Heart left ventricle (tissue), 16 donors: ENCODE measurements around the gene GSK3B. TPM values are rescaled to one million over a fixed set of nuclear protein-coding genes. Genes with fewer than 3 reads are reported as not detected.
A peak's percentile ranks its signal among the peaks of the same experiment; 100 is the strongest.

Source experiments
- ATAC-seq, 4 donors: fragments of 200-7000 bp; cut with Tn5 transposase; one replicate each; pipeline ENCODE4 v1.9.1; 2020 to 2022; ENCODE audit warnings: moderate library complexity in 4 of 4, mild to moderate bottlenecking in 3 of 4, moderate number of reproducible peaks in 1 of 4
- DNase-seq, 5 donors: peaks; one replicate each; pipeline ENCODE4 v3.0.0-alpha.2; 2020
- H3K27ac ChIP-seq, 12 donors: fragments of 200-600 bp; sonication (generic) in 4 of 12; one replicate each; pipeline versions ENCODE4 v1.5.0 to v1.8.0; 2016 to 2022; ENCODE audit warnings: mild to moderate bottlenecking in 2 of 12
- H3K27me3 ChIP-seq, 9 donors: fragments of 200-600 bp; sonication (generic) in 2 of 9; one replicate each; pipeline versions ENCODE4 v1.5.1 to v1.8.0; 2016 to 2022; ENCODE audit warnings: mild to moderate bottlenecking in 3 of 9
- H3K36me3 ChIP-seq, 9 donors: fragments of 200-600 bp; sonication (generic) in 2 of 9; one replicate each; pipeline versions ENCODE4 v1.5.0 to v1.8.0; 2018 to 2022; ENCODE audit warnings: mild to moderate bottlenecking in 2 of 9
- H3K4me1 ChIP-seq, 12 donors: fragments of 200-600 bp; sonication (generic) in 4 of 12; one replicate each; pipeline versions ENCODE4 v1.5.0 to v1.8.0; 2016 to 2022; ENCODE audit warnings: mild to moderate bottlenecking in 3 of 12
- H3K4me3 ChIP-seq, 12 donors: fragments of 200-600 bp; sonication (generic) in 4 of 12; one replicate each; pipeline versions ENCODE4 v1.5.0 to v1.8.0; 2017 to 2022; ENCODE audit warnings: mild to moderate bottlenecking in 9 of 12, moderate library complexity in 4 of 12
- H3K9me3 ChIP-seq, 12 donors: fragments of 200-600 bp; sonication (generic) in 4 of 12; one replicate each; pipeline versions ENCODE4 v1.5.0 to v1.8.0; 2016 to 2022; ENCODE audit warnings: mild to moderate bottlenecking in 1 of 12
- CTCF ChIP-seq, 12 donors: fragments of 200-600 bp; sonication (generic) in 4 of 12; IDR thresholded peaks; one replicate each; pipeline versions ENCODE4 v1.5.0 to v1.8.0; 2018 to 2022; ENCODE audit warnings: antibody characterized with exemption in 12 of 12, mild to moderate bottlenecking in 5 of 12
- POLR2A ChIP-seq, 2 donors: fragments of 450-650 bp; IDR thresholded peaks; one replicate each; pipeline ENCODE4 v1.6.1; 2017; ENCODE audit warnings: antibody characterized with exemption in 2 of 2, mild to moderate bottlenecking in 2 of 2, moderate library complexity in 2 of 2
- WGBS, 4 donors: extraction: QIAGEN DNeasy Blood & Tissue Kit in 2 of 4; methylation state at CpG; one replicate each; pipeline versions ENCODE4 v1.1.5 to v1.1.7; 2013 to 2018; 5-methylcytosine and 5-hydroxymethylcytosine counted together
- intact Hi-C, 10 donors: fragments of 100-400 bp; cut with DNase I; formaldehyde crosslinking; loops; one replicate each; pipeline versions ENCODE4 v1.11.1 to v1.14.2; 2022
- polyA plus RNA-seq, 2 donors: library from polyadenylated mRNA; stranded (reverse); fragments of 200-250 nt; gene quantifications; one replicate each; pipeline ENCODE4 v1.2.3, GENCODE V29; 2013
- total RNA-seq, 9 donors: library from RNA; depleted of rRNA in 2 of 9; stranded (reverse); fragments of >200 nt in 2 of 9; fragmentation: NEBNext Ultra II Directional in 3 of 9; extraction: Animal tissue kit (Norgen Biotek cat#: 25700) in 3 of 9; gene quantifications; one replicate each; pipeline versions ENCODE4 v1.1.0 to v1.2.4, GENCODE V29; 2016 to 2023
- donor health status: ischemic (EF 13 %, LVEDD 7.1; RV severe dilation, severe dysfunction).
- donor health status: healthy with polysubstance abuse.
- donor health status: DM: no; HTN: yes; CAD: no.
- donor health status: DM: no; HTN: no; CAD: no.
- donor health status: ischemic (EF 25% LVEDD 6.9; RV normal size, moderate dysfunction).
- donor health status: ischemic (EF 25% LVEDD 5.7; RV mildly dilated, moderate dysfunction).
- donor health status: healthy.
- donor health status: DM: yes; HTN: yes; CAD: no.
- donor health status: ischemic (EF 35%, LVEDD 5.7; RV mildly dilated, moderate dysfunction).
- donor health status: nonischemic (EF 11% LVEDD 7.7; RV severe dilation, severe dysfunction).
- donor health status: DM: yes; HTN: yes; CAD: no.
- donor health status: PGD.
- donor health status: ischemic (EF 29% LVEDD 5.4; RV normal size, mild dysfunction).
- donor health status: nonischemic (EF 23%, LVEDD 6.1; RV moderate dilation, normal function).

The GSK3B gene
- total and polyA plus RNA-seq, 11 donors: 8.8 to 58.9 (median 41.2) TPM

- Histone ChIP-seq H3K27me3 (no peaks in the 10 kb centered on the region), H3K27ac (no peak overlapping the region), H3K9me3 (no peaks in the 10 kb centered on the region), H3K36me3 (peaks cover 0 to 6% (median 0%) of the 10 kb centered on the region in 9 donors), H3K4me1 (peaks cover 0 to 25% (median 8%) of the 10 kb centered on the region in 12 donors), H3K4me3 (no peak overlapping the region)
- no peak for TF ChIP-seq CTCF (IDR thresholded peaks at IDR 0.05)
- no peak for TF ChIP-seq POLR2A (IDR thresholded peaks at IDR 0.05)
- intact Hi-C loops: no loop called here
- ATAC-seq (no peak), DNase-seq (no peak)
- 83 to 95% (median 85%) methylated on average over 2 of the region's 2 CpGs for WGBS, 4 donors
Observed at GRCh38 chr3:119944091-119944490, 150.2 kb downstream of the GSK3B start.

- H3K36me3 ChIP-seq: no peaks in the 10 kb centered on the region
- TF ChIP-seq CTCF (IDR thresholded peaks at IDR 0.05) (no peak), POLR2A (IDR thresholded peaks at IDR 0.05) (no peak)
- DNase-seq (no peak), ATAC-seq (no peak)
- intact Hi-C loops: loop anchor here in 1 of 10 donors (10.0 kb wide), 1 partner anchor 46 kb away; no protein-coding TSS in a partner anchor
- H3K27ac ChIP-seq: no peak overlapping the region
- H3K4me1 ChIP-seq: peaks cover 0 to 20% (median 5%) of the 10 kb centered on the region in 12 donors
- 78 to 97% (median 92%) methylated on average over 1 of the region's 1 CpG for WGBS, 4 donors
- H3K27me3 ChIP-seq: no peaks in the 10 kb centered on the region
- no peak overlapping the region for H3K4me3 ChIP-seq
- peaks cover 0 to 19% (median 0%) of the 10 kb centered on the region in 12 donors for H3K9me3 ChIP-seq
Observed at GRCh38 chr3:119939077-119939476, 155.2 kb downstream of the GSK3B start.

- intact Hi-C loops: loop anchor here in 1 of 10 donors (10.0 kb wide), 1 partner anchor 48 kb away; no protein-coding TSS in a partner anchor
- Histone ChIP-seq H3K27me3 (no peaks in the 10 kb centered on the region), H3K36me3 (no peaks in the 10 kb centered on the region), H3K9me3 (peaks cover 0 to 19% (median 0%) of the 10 kb centered on the region in 12 donors), H3K4me1 (peaks cover 0 to 18% (median 3%) of the 10 kb centered on the region in 12 donors), H3K27ac (no peak overlapping the region), H3K4me3 (no peak overlapping the region)
- WGBS, 4 donors: 70 to 86% (median 76%) methylated on average over 2 of the region's 2 CpGs
- DNase-seq: no peak
- ATAC-seq: peak in 2 of 4 donors; percentile 42 to 51
- TF ChIP-seq POLR2A (IDR thresholded peaks at IDR 0.05) (no peak), CTCF (IDR thresholded peaks at IDR 0.05) (no peak)
Observed at GRCh38 chr3:119937229-119937628, 157.0 kb downstream of the GSK3B start.

- no peak for TF ChIP-seq CTCF (IDR thresholded peaks at IDR 0.05)
- no peak for TF ChIP-seq POLR2A (IDR thresholded peaks at IDR 0.05)
- Histone ChIP-seq H3K9me3 (peaks cover 0 to 19% (median 0%) of the 10 kb centered on the region in 12 donors), H3K27me3 (no peaks in the 10 kb centered on the region), H3K36me3 (no peaks in the 10 kb centered on the region), H3K4me3 (no peak overlapping the region), H3K4me1 (peaks cover 0 to 26% (median 7%) of the 10 kb centered on the region in 12 donors), H3K27ac (no peak overlapping the region)
- intact Hi-C loops: loop anchor here in 1 of 10 donors (10.0 kb wide), 1 partner anchor 51 kb away; no protein-coding TSS in a partner anchor
- 57 to 72% (median 62%) methylated on average over 3 of the region's 3 CpGs for WGBS, 4 donors
- ATAC-seq: no peak
- DNase-seq: no peak
Observed at GRCh38 chr3:119934249-119934648, 160.0 kb downstream of the GSK3B start.
